ENCODE measurements around the gene C10orf90.

Gene C10orf90

GRCh38 chr10:126459032-126459831, 211.3 kb downstream of the C10orf90 start:
- no peak for TF ChIP-seq CTCF (IDR thresholded peaks at IDR 0.05; ENCODE audit: insufficient read depth, low read length, poor library complexity, severe bottlenecking)
- no peaks in the 10 kb centered on the region for H3K27me3 ChIP-seq (replicated peaks; ENCODE audit: control insufficient read depth, insufficient read depth, low read length)
- DNase-seq (ENCODE audit: extremely low read depth, insufficient read length) = no peak
- no peaks in the 10 kb centered on the region for H3K36me3 ChIP-seq (ENCODE audit: control insufficient read depth, insufficient read depth, low read length)
- H3K4me3 ChIP-seq (replicated peaks; ENCODE audit: low read depth, low read length) = no peak overlapping the region

- no peak for TF ChIP-seq CTCF (IDR thresholded peaks at IDR 0.05; ENCODE audit: insufficient read depth, low read length, poor library complexity, severe bottlenecking)
- DNase-seq (ENCODE audit: extremely low read depth, insufficient read length) = no peak
- no peaks in the 10 kb centered on the region for H3K36me3 ChIP-seq (ENCODE audit: control insufficient read depth, insufficient read depth, low read length)
- no peaks in the 10 kb centered on the region for H3K27me3 ChIP-seq (replicated peaks; ENCODE audit: control insufficient read depth, insufficient read depth, low read length)
- H3K4me3 ChIP-seq (replicated peaks; ENCODE audit: low read depth, low read length) = no peak overlapping the region
Observed at GRCh38 chr10:126458466-126458865, 212.0 kb downstream of the C10orf90 start.

GRCh38 chr10:126456632-126457031, 213.9 kb downstream of the C10orf90 start:
- no peak for DNase-seq (ENCODE audit: extremely low read depth, insufficient read length)
- H3K36me3 ChIP-seq (ENCODE audit: control insufficient read depth, insufficient read depth, low read length) = no peaks in the 10 kb centered on the region
- no peaks in the 10 kb centered on the region for H3K27me3 ChIP-seq (replicated peaks; ENCODE audit: control insufficient read depth, insufficient read depth, low read length)
- TF ChIP-seq CTCF (IDR thresholded peaks at IDR 0.05; ENCODE audit: insufficient read depth, low read length, poor library complexity, severe bottlenecking) = no peak
- no peak overlapping the region for H3K4me3 ChIP-seq (replicated peaks; ENCODE audit: low read depth, low read length)

GRCh38 chr10:126455766-126456405, 214.6 kb downstream of the C10orf90 start:
- H3K27me3 ChIP-seq (replicated peaks; ENCODE audit: control insufficient read depth, insufficient read depth, low read length) = no peaks in the 10 kb centered on the region
- no peak overlapping the region for H3K4me3 ChIP-seq (replicated peaks; ENCODE audit: low read depth, low read length)
- H3K36me3 ChIP-seq (ENCODE audit: control insufficient read depth, insufficient read depth, low read length) = no peaks in the 10 kb centered on the region
- DNase-seq (ENCODE audit: extremely low read depth, insufficient read length) = no peak
- TF ChIP-seq CTCF (IDR thresholded peaks at IDR 0.05; ENCODE audit: insufficient read depth, low read length, poor library complexity, severe bottlenecking) = no peak

GRCh38 chr10:126455036-126455765, 215.3 kb downstream of the C10orf90 start:
- no peak for DNase-seq (ENCODE audit: extremely low read depth, insufficient read length)
- no peak overlapping the region for H3K4me3 ChIP-seq (replicated peaks; ENCODE audit: low read depth, low read length)
- H3K27me3 ChIP-seq (replicated peaks; ENCODE audit: control insufficient read depth, insufficient read depth, low read length) = no peaks in the 10 kb centered on the region
- no peaks in the 10 kb centered on the region for H3K36me3 ChIP-seq (ENCODE audit: control insufficient read depth, insufficient read depth, low read length)
- no peak for TF ChIP-seq CTCF (IDR thresholded peaks at IDR 0.05; ENCODE audit: insufficient read depth, low read length, poor library complexity, severe bottlenecking)

Data from GM06990 (cell line).